HuH-7 (cell line): ENCODE results near the gene WDFY4.

ENCODE experiments used
- DNase-seq: peaks from one replicate; pipeline ENCODE4 v3.0.0; 2011; ENCODE audit warnings: low spot score

The WDFY4 gene

DNA sequence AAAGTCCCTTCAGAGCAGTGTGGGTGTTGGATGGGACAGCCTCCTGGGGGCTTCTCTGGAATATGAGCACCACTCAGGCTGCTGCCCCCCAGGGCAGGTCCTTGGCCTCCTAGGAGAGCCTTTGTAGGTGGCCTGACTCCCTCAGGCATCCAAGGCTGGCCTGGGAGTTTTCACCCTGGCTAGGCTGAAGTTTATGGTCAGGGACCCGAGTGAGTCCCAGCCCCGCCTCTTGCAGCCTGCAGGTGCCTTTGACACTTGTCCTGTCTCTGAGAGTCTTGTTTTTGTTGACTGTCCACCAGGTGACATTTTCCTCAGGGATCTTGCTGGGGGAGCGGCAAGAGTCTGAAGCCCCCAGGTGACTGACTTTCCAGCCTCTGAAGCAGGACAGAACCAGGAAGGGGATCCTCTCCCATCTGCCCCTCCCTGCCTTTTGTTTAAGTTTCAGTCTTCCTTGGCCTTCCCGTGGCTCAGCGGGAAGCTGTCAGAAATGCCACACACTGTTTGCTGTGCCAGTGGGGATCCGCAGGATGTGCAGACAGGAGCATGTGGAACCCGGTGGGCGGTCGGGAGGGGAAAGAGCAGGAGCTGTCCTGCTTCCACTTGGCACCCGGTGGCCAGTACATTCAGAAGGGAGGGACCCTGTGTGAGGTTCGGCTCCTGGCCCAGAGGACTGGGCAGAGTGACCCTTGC lies 195.5 kb downstream of the WDFY4 start:
- DNase-seq, result no peak

- DNase-seq, result no peak
These were observed 197.3 kb downstream of the WDFY4 start for GRCh38 chr10:48881937-48882336.

DNA sequence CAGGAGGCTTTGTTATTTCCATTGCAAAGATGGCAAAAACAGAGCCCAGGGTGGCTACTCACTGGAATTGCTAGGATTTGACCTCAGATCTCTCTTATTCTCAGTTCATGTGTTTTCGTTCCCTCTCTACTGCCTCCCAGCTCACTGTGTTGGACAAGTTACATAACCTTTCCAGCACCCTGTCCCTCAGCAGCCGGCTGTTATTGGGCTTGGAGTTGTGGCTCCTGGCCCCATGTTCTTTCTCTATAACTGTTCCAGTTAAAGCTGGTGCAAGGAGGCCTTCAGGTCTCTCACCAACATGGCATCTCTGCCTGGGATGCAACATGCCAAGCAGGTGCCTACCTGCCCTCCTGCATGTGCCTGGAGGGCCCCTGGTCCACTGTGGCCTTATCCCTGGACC lies 198.2 kb downstream of the WDFY4 start:
- DNase-seq, result no peak

GRCh38 chr10:48883701-48884100 lies 199.0 kb downstream of the WDFY4 start:
- DNase-seq, result no peak

DNA sequence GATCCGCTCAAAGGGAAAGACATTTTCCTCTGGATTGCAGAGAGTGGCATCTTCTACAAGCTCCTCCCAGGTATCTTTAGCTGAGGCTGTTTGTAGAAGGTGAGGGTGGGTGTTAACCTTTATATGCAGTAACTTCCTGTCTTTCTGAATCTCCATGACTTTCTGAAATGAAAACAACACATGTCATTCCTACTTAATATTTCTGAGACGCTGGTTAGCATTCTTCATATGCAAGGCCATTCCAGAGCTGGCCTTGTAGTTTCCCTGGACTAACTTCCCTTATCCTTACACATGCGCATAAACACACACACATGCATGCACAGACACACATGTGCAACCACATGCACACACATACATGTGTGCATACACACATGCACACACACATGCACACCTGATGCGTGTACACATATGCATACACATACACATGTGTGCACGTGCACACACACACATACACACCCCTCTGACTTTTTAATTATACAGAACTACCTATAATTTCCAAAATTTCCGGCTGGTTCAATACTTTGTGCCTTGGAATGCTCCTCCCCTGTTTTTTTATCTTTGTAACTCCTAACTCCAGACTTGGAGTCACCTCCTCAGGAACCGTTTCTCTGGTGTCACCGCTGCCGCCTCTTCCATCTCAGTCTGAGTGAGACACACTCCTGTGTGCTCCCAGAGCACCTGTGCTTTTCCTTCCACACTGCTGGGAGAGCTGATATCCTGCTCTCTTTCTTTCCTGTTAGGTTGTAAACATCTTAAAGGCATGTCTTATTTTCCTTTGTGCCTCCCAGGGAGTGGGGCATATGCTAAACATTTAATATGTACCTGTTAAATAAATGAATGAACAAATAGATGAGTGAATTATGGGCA lies 199.7 kb downstream of the WDFY4 start:
- DNase-seq, result no peak

GRCh38 chr10:48885376-48885775 lies 200.7 kb downstream of the WDFY4 start:
- DNase-seq, result peak; percentile 19

- no peak for DNase-seq
These were observed 203.3 kb downstream of the WDFY4 start for GRCh38 chr10:48887982-48888381.

DNA sequence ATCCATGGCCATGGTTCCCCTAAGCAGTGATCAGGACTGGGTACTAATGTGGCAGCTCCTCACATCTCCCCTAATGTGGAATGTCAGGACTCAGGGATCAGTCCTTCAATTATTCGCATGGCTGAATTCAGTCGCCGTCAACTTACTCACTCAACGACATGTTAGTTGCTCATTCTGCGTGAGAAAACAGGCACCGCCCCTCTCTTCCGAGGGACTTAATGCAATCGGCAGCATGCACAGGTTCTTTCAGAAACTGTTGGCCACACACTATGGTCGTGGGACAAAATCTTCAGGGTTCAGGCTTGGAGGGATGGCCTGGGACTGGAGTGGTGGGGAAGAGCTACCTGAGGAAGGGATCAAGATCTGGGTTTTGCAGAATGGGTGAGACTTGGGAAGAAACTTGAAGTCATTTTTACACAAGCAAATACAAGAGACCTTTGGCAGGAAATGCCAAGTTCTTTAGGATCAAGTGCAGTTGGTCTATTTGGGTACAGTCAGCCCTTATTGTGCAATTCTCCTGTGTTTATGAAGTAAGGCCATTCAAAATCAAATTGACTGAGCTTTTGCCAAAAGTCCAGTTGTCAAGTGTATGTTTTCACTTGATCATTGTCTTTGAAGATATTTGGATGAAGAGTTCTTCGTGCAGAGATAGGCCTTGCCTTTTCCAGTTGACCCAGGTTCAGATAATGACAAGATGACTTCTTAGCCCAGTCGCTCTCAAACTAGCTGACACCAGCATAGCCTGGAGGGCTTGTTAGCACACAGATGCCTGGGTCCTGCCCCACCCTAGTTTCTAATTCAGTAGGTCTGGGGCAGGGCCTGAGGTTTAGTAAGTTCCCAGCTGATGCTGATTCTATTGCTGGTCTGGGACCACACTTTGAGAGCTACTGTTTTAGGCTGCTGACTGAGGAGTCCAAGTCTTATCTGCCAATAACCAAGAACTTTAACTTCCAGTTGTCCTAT lies 206.5 kb downstream of the WDFY4 start:
- DNase-seq, result no peak

- DNase-seq, result no peak
These were observed 210.5 kb downstream of the WDFY4 start for GRCh38 chr10:48894911-48895802.

GRCh38 chr10:48895803-48896195 lies 211.1 kb downstream of the WDFY4 start:
- no peak for DNase-seq

DNA sequence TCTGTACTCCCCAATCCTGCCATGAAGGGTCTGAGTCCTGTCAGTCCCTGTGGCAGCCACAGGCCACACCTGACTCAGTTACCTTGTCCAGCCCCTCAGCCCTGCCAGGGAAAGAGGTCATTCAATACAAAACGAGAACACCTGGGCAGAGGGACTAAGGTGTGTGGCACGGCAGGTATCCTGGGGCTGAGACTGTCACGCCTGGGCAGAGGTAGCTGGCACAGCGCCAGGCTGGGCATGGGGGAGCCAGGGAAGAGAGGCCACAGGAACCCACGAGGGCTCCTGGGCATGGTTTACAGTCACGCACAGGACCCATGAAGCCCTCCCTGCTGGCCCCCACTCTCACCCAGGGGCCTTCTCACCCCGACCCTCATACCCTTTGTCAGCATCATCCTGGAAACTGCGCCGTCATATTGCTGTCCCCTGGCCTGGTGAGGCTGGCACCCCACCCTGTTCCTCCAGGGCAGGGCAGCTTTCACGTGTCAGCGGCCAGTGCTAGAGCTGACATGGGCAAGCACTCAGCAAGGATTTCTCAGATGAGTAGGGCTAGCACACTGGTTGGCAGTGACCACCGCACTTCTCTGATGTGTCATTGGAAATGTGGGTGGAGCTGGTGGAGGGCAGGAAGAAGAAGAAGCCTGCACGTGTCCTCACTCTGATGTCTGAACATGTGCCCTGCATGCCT lies 212.2 kb downstream of the WDFY4 start:
- no peak for DNase-seq

DNA sequence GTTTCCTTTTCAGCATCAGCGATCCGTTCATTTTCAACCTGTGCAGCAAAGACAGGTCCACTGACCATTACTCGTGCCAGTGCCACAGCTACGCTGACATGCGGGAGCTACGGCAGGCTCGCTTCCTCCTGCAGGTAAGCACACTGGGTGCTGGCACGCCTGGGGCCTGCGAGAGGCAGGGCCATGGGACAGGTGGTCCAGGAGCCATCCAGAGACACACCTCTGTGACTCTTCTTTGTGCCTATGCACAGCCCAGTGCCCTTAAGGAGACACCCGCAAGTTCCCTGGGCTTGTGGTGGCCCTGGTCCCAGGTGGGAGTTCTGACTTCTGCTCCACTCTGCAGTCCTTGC lies 212.7 kb downstream of the WDFY4 start:
- no peak for DNase-seq

DNA sequence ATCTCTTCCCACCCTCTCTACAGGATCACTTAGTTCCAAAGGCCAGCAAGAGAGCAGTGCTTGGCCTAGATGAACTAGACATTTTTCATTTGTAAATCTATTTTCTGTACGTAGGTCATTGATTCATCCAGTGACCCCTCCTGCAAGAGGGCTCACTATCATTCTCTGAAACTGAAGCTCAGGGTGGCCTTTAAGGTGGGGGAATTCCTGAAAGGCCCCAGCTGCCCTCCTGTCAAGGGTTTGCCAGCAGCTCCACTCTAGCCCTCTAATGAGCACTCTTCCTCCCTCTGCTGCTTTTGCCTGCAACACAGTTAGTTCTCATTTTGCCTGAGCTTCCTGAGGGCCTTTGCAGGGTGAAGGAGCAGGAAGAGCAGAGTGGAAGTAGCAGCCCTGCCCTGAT lies 213.8 kb downstream of the WDFY4 start:
- DNase-seq, result no peak

- DNase-seq, result no peak
These were observed 215.1 kb downstream of the WDFY4 start for GRCh38 chr10:48899781-48900180.

DNA sequence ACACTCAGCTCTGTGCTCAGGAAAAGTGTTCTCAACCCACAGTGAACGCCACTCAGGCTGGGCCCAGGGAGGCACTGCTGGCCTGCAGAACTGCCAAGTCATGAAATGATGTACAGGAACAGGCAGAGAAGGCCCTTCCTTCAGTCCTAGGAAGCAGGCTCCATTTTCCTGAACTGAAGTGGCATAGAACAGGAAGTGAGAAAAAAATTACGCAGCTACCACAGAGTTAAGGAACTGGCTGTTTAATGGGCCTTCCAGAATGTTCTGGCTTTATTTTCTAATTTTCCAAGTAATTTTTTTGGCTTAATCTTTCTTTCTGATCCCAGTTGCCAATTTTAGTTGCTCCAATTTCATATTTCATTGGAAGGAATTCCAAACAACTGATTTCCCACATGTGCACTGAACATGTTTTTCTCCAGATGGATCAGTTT lies 215.7 kb downstream of the WDFY4 start:
- no peak for DNase-seq

- no peak for DNase-seq
These were observed 216.6 kb downstream of the WDFY4 start for GRCh38 chr10:48901319-48901718.

DNA sequence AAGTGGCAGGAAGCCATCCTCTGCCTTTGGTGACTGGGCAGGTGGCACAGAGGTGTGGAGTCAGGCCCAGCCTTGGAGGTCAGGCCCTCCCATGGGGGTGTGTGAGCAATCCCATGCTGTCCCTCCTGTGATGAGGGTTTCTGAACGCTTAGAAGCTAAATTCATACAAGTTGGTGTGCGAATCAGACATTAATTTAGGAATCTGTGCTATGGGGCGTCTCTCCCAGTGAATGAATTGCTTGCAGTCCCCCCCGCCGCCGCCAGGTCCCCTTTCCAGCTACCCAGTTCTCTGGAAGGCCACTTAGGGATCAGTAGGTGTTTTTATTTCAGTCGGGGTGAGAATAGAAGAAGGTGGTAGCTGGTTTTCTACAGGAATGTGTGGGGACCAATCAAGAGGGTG lies 217.4 kb downstream of the WDFY4 start:
- no peak for DNase-seq

GRCh38 chr10:48903151-48903550 lies 218.5 kb downstream of the WDFY4 start:
- no peak for DNase-seq

- DNase-seq, result no peak
These were observed 220.2 kb downstream of the WDFY4 start for GRCh38 chr10:48904861-48905260.

DNA sequence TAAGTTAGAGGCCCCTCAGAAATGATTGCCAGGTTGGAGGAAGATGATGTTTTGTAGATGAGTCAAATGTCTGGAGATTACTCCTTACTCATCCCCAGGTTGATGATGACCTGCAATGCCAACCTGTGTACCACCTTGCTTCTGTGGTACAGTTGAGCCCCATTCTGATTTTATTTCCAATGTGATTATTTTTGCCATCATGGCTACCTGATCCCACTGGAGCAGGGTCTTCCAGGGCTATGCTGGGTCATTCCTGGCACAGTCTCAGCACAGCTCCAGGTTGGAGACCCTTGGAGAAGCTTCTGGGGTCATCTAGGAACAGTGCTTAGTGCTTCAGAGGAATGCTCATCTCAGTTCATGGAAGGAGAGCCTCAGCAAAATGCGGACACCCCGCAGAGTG lies 220.6 kb downstream of the WDFY4 start:
- DNase-seq, result no peak

DNA sequence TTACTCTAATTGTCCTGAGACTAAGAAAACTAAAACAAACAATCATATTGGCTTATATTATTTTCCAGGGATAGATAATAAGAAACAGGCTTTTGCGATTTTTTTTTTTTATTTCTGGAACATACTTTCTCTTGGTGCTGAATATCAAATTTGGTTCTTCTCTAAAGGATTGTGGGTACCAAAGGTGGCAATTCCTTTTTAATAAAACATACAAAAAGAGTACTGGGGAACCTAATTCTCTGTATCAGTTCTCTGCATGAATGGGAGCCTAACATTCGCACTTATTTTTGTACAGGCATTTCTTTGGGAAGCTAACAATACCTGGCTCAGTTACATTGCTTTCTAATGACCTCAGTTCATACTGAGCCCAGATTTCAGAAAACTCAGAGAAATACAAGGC lies 222.2 kb downstream of the WDFY4 start:
- no peak for DNase-seq
